RWPE1 (cell line): ENCODE results near the gene UGT2B10.
"Not testable (repeated sequence)": the region's sequence is repeated elsewhere in the genome, so short reads cannot be mapped to it uniquely, and the experiment has no call there.

Experiments used
- CTCF ChIA-PET: fragments of 350-600 bp; sonication (Branson Sonifier 250); formaldehyde crosslinking; extraction: SDS; loops from one replicate; lab custom pipeline; 2021; lab: Yijun Ruan, JAX
- POLR2A ChIA-PET: fragments of 400-600 bp; formaldehyde crosslinking; extraction: SDS; loops from one replicate; lab custom pipeline; 2020; ENCODE audit warnings: antibody characterized with exemption; ENCODE audit not compliant: low non-redundant PET; lab: Yijun Ruan, JAX
- DNase-seq: peaks from one replicate; pipeline ENCODE4 v3.0.0; 2012; ENCODE audit warnings: low spot score
- H3K27ac ChIP-seq: fragments of 450-650 bp; 2 replicates; pipeline ENCODE4 v1.5.1; 2017
- TF ChIP-seq, protein P1 (sequence below): fragments of 450-650 bp; conservative IDR thresholded peaks from 2 replicates; pipeline ENCODE4 v1.5.1; 2017; ENCODE audit warnings: low read depth, mild to moderate bottlenecking

The UGT2B10 gene

DNA sequence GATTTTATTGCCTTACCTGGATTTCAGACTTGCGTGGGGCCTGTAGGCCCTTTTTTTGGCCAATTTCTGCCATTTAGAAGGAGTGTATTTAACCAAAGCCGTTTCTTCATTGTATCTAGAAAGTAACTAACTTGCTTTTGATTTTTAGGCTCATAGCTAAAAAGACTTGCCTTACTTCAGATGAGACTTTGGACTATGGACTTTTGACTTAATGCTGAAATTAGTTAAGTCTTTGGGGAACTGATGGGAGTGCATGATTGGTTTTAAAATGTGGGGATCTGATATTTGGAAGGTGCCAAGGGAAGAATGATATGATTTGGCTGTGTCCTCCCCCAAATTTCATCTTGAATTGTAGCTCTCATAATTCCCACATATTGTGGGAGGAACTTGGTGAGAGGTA lies 7.7 kb upstream of the UGT2B10 start:
- ChIA-PET CTCF (no interaction called here), POLR2A (no interaction called here)
- TF ChIP-seq, protein P1, sequence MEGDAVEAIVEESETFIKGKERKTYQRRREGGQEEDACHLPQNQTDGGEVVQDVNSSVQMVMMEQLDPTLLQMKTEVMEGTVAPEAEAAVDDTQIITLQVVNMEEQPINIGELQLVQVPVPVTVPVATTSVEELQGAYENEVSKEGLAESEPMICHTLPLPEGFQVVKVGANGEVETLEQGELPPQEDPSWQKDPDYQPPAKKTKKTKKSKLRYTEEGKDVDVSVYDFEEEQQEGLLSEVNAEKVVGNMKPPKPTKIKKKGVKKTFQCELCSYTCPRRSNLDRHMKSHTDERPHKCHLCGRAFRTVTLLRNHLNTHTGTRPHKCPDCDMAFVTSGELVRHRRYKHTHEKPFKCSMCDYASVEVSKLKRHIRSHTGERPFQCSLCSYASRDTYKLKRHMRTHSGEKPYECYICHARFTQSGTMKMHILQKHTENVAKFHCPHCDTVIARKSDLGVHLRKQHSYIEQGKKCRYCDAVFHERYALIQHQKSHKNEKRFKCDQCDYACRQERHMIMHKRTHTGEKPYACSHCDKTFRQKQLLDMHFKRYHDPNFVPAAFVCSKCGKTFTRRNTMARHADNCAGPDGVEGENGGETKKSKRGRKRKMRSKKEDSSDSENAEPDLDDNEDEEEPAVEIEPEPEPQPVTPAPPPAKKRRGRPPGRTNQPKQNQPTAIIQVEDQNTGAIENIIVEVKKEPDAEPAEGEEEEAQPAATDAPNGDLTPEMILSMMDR, result no peak
- no peak overlapping the region for H3K27ac ChIP-seq
- DNase-seq, result no peak

- ChIA-PET CTCF (no interaction called here), POLR2A (no interaction called here)
- H3K27ac ChIP-seq, result no peak overlapping the region
- DNase-seq, result no peak
- TF ChIP-seq, protein P1, result no peak
These were observed 4.9 kb upstream of the UGT2B10 start for GRCh38 chr4:68810919-68811318.

GRCh38 chr4:68816410-68817265 lies 844 bp downstream of the UGT2B10 start:
- CTCF ChIA-PET, result interaction anchor here (0.6 kb wide), 1 partner anchor 370 kb away, joined by 3 read pairs; no protein-coding TSS in a partner anchor
- H3K27ac ChIP-seq, POLR2A ChIA-PET, DNase-seq: not testable (repeated sequence)

- DNase-seq, result no peak
- CTCF ChIA-PET, result interaction anchor here (0.6 kb wide), 1 partner anchor 369 kb away, joined by 3 read pairs; no protein-coding TSS in a partner anchor
- POLR2A ChIA-PET, result no interaction called here
- no peak overlapping the region for H3K27ac ChIP-seq
- TF ChIP-seq, protein P1, result no peak
These were observed 1.6 kb downstream of the UGT2B10 start for GRCh38 chr4:68817386-68817785.

- CTCF ChIA-PET, H3K27ac ChIP-seq, DNase-seq, POLR2A ChIA-PET: not testable (repeated sequence)
These were observed 2.3 kb downstream of the UGT2B10 start for GRCh38 chr4:68818030-68818462.

DNA sequence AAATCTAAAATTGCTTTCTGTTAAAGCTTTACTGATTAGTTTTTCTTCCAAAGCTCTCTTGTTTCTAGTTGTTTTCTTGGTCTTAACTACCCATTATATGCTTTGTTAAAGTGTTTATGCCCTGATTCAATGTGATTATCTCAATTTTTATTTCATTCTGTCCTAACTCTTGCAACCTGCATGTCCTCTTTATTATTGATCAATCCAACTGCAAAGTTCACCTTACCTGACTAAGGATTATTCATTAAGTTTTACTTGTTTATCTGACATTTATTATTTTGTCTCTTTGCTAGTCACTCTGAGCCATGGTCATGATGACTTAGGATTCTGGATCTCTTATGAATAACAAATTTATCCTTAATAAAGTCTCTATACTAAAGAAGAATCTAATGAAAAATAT lies 15.8 kb downstream of the UGT2B10 start:
- CTCF ChIA-PET, result no interaction called here
- POLR2A ChIA-PET, result no interaction called here
- no peak overlapping the region for H3K27ac ChIP-seq
- TF ChIP-seq, protein P1, result no peak
- DNase-seq, result no peak

GRCh38 chr4:68850293-68850692 lies 34.5 kb downstream of the UGT2B10 start:
- ChIA-PET CTCF (no interaction called here), POLR2A (no interaction called here)
- H3K27ac ChIP-seq, result no peak overlapping the region
- TF ChIP-seq, protein P1, result no peak
- no peak for DNase-seq
